Measurements from ENCODE around the gene TMEM150C.
"Not testable (repeated sequence)": the region's sequence is repeated elsewhere in the genome, so short reads cannot be mapped to it uniquely, and the experiment has no call there.

Gene TMEM150C

DNA sequence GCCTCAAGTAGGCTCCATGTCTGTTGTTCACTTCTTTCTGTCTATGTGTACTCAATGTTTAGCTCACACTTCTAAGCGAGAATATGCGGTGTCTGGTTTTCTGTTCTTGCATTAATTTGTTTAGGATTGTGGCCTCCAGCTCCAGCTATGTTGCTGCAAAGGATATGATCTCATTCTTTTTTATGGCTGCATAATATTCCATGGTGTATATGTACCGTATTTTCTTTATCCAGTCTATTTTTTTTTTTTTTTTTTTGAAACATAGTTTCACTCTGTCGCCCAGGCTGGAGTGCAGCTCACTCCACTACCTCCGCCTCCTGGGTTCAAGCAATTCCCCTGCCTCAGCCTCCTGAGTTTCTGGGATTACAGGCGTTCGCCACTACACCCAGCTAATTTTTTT lies 5.7 kb upstream of the TMEM150C start:
- Mint-ChIP-seq H3K27ac (no peak overlapping the region), H3K4me3 (no peak overlapping the region)

DNA sequence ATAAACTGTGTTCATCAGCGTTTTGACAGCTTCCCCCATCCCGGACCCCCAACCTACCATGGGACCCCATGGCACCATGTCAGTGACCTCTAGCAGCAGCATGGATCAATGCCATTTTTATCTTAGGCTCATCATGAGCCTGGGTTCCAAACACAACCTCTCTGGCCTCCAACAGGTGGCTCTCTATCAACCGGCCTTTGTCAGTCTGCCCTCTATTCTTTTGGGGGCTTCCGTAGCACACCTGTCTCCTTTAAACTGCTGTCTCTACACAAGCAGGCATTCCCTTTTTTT lies 721 bp upstream of the TMEM150C start:
- Mint-ChIP-seq H3K4me1 (peaks cover 15% of the 10 kb centered on the region), H3K36me3 (ENCODE audit: low read depth) (no peaks in the 10 kb centered on the region), H3K27ac (peak overlapping the region; percentile 40 to 82 (median 57)), H3K4me3 (peak overlapping the region; percentile 90), H3K9me3 (peaks cover 4% of the 10 kb centered on the region), H3K27me3 (ENCODE audit: low read depth) (peaks cover 46% of the 10 kb centered on the region)
- TF ChIP-seq, protein P1, sequence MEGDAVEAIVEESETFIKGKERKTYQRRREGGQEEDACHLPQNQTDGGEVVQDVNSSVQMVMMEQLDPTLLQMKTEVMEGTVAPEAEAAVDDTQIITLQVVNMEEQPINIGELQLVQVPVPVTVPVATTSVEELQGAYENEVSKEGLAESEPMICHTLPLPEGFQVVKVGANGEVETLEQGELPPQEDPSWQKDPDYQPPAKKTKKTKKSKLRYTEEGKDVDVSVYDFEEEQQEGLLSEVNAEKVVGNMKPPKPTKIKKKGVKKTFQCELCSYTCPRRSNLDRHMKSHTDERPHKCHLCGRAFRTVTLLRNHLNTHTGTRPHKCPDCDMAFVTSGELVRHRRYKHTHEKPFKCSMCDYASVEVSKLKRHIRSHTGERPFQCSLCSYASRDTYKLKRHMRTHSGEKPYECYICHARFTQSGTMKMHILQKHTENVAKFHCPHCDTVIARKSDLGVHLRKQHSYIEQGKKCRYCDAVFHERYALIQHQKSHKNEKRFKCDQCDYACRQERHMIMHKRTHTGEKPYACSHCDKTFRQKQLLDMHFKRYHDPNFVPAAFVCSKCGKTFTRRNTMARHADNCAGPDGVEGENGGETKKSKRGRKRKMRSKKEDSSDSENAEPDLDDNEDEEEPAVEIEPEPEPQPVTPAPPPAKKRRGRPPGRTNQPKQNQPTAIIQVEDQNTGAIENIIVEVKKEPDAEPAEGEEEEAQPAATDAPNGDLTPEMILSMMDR (IDR thresholded peaks at IDR 0.05; ENCODE audit: unreplicated experiment in 3 of 3) = no peak

More for the DNA sequence above, 5.7 kb upstream of the TMEM150C start:
- TF ChIP-seq, protein P1 (IDR thresholded peaks at IDR 0.05; ENCODE audit: unreplicated experiment in 3 of 3) = no peak
- Mint-ChIP-seq H3K9me3 (peaks cover 4% of the 10 kb centered on the region), H3K4me1 (peaks cover 1% of the 10 kb centered on the region), H3K27me3 (ENCODE audit: low read depth) (peaks cover 19% of the 10 kb centered on the region), H3K36me3 (ENCODE audit: low read depth) (no peaks in the 10 kb centered on the region)

DNA sequence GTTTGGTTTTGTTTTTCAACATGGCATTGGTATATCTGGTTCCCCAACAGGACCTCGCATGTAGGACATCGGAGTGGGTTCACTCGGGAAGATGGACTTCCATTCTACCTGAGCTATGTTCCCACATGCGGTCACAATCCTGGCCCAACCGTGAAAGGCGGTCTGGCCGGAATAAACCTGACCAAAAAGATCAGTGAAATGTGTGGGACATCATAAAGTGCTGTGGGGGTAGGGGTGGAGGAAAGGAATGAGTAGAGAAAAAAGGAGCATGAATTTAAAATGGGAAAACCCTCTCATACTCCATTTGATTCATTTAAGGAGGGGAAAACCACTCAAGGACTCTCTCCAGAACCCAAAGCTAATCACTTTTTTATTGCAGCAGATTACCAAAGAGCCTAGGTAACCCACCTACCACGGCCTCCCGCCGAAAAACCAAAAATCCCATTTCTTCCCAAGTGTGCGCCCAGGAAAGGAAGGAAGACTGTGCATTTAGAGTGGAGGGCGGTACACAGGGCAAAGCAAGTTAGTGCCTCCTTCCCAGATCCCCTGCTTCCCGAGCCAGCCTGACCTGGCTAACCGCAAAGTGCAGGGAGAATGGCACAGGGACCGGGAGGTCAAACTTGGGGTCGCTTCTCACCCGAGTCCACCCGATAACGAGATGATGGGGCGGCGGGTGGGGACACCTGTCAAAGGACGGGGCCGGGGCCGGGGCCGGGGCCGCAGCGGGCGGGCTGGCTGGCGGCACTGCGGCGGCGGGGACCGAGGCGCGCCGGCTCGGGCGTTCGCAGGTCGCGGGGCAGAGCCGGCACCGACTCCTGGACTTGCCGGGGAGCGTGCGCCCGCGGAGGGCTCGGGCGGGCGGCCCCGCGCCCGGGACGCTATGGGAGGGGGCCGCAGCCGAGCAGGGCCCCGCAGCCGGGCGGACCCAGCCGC lies 669 bp downstream of the TMEM150C start:
- peaks cover 15% of the 10 kb centered on the region for H3K4me1 Mint-ChIP-seq
- no peaks in the 10 kb centered on the region for H3K36me3 Mint-ChIP-seq (ENCODE audit: low read depth)
- H3K4me3 Mint-ChIP-seq = peak overlapping the region; percentile 88 to 96 (median 93)

DNA sequence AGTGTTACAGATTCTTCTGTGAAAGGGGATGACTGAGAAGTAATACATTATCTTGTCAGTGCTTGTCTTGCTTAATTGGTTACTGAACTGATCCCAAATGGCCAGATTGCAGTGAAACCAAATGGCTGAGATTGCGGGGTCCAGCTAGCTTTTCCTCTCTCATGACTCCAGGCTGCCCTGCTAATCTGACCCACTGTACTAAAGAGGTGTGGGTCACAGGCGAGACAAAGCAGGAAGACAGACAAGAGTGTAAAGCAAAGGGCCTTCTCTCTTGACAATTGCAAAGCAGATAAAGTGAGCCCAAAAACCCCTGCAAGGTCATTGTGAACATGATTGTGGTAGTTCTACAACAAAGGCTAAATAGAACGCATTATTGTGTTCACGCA lies 2.1 kb downstream of the TMEM150C start:
- no peak overlapping the region for H3K27ac Mint-ChIP-seq
- H3K9me3 Mint-ChIP-seq = peaks cover 4% of the 10 kb centered on the region
- H3K4me1 Mint-ChIP-seq = peaks cover 15% of the 10 kb centered on the region
- TF ChIP-seq, protein P1 (IDR thresholded peaks at IDR 0.05; ENCODE audit: unreplicated experiment in 3 of 3) = no peak
- H3K36me3 Mint-ChIP-seq (ENCODE audit: low read depth) = no peaks in the 10 kb centered on the region
- H3K27me3 Mint-ChIP-seq (ENCODE audit: low read depth) = peaks cover 52% of the 10 kb centered on the region
- peak overlapping the region; percentile 58 to 96 (median 77) for H3K4me3 Mint-ChIP-seq

More for the DNA sequence above, 669 bp downstream of the TMEM150C start:
- H3K27me3 Mint-ChIP-seq (ENCODE audit: low read depth) = peaks cover 51% of the 10 kb centered on the region
- H3K9me3 Mint-ChIP-seq = peaks cover 4% of the 10 kb centered on the region
- TF ChIP-seq, protein P1 (IDR thresholded peaks at IDR 0.05; ENCODE audit: unreplicated experiment in 3 of 3) = no peak
- peak overlapping the region in 2 of 3 experiments; percentile 65 to 77 for H3K27ac Mint-ChIP-seq

DNA sequence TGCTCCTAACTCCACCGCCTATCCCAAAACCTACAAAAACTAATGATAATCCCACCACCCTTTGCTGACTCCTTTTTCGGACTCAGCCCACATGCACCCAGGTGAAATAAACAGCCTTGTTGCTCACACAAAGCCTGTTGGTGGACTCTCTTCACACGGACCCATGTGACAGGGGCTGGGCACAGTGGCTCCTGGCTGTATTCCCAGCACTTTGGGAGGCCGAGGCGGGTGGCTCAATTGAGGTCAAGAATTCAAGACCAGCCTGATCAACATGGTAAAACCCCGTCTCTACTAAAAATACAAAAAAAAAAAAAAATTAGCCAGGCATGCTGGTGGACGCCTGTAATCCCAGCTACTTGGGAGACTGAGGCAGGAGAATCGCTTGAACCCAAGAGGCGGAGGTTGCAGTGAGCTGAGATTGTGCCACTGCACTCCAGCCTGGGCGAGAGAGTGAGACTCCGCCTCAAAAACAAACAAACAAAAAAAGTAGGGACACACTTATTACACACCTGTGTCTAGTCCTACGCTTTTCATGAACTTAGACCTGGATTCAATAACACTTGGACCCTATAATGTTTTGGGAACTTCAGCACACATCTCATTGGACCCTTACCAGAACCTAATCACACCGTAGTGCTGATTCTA lies 2.6 kb downstream of the TMEM150C start:
- not testable (repeated sequence) for H3K9me3 Mint-ChIP-seq; H3K36me3 Mint-ChIP-seq (ENCODE audit: low read depth); H3K27ac Mint-ChIP-seq
- Mint-ChIP-seq H3K4me1 (peaks cover 15% of the 10 kb centered on the region), H3K4me3 (peak overlapping the region in 2 of 3 experiments; percentile 77 to 96), H3K27me3 (ENCODE audit: low read depth) (peaks cover 53% of the 10 kb centered on the region)

DNA sequence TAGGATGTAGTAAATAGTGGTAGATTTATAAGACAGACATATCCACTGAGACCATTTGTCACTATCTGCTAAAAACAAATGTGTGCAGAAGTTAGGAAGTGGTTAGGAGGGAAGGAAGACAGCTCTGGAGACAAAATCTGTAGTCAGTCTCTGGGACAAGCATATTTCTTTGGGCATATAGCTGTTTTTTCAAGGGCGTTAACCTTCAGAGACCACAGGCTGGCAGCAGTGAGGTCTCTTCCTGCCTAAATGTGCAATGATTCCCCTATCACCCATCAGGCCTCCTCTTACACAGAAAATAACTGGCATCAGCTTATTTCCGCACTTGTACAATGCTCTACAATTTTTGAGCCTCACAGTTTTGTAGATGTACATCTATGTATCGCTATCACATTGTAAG lies 6.5 kb downstream of the TMEM150C start:
- Mint-ChIP-seq H3K4me3 (no peak overlapping the region), H3K4me1 (no peaks in the 10 kb centered on the region), H3K9me3 (no peaks in the 10 kb centered on the region), H3K27ac (no peak overlapping the region), H3K36me3 (ENCODE audit: low read depth) (peaks cover under 1% of the 10 kb centered on the region), H3K27me3 (ENCODE audit: low read depth) (peaks cover 34% of the 10 kb centered on the region)
- TF ChIP-seq, protein P1 (IDR thresholded peaks at IDR 0.05; ENCODE audit: unreplicated experiment in 3 of 3) = no peak
